SK-N-MC (cell line): ENCODE measurements around the gene SHANK1.

Experiments
- DNase-seq: peaks from one replicate; pipeline ENCODE4 v3.0.0-alpha.2; 2011; ENCODE audit warnings: low read depth, low spot score
- H3K27ac ChIP-seq: fragments of 200-600 bp; sonication (generic); 2 replicates; pipeline ENCODE4 v1.5.1; 2016; ENCODE audit warnings: mixed run types
- H3K36me3 ChIP-seq: fragments of 200-600 bp; sonication (generic); 2 replicates; pipeline ENCODE4 v1.6.1; 2017; ENCODE audit warnings: antibody characterized with exemption, low read length, mixed read lengths; ENCODE audit not compliant: insufficient read depth
- H3K4me3 ChIP-seq: fragments of 200-600 bp; sonication (generic); 2 replicates; pipeline ENCODE4 v1.5.1; 2016
- H3K9ac ChIP-seq: fragments of 200-600 bp; sonication (generic); 2 replicates; pipeline ENCODE4 v1.8.0; 2017; ENCODE audit warnings: mixed run types, mixed read lengths; ENCODE audit not compliant: insufficient read length
- H3K9me3 ChIP-seq: fragments of 200-600 bp; sonication (generic); 2 replicates; pipeline ENCODE4 v1.6.1; 2017; ENCODE audit warnings: low read depth, mild to moderate bottlenecking, antibody characterized with exemption, low read length, moderate library complexity, mixed read lengths
- EZH2 ChIP-seq: fragments of 200-600 bp; sonication (generic); IDR thresholded peaks from one replicate; pipeline ENCODE4 v1.6.1; 2017; ENCODE audit warnings: antibody characterized with exemption
- FOXP2 ChIP-seq: optimal IDR thresholded peaks from 2 replicates; pipeline ENCODE3; 2011; ENCODE audit warnings: mild to moderate bottlenecking, moderate library complexity; ENCODE audit not compliant: insufficient read depth; ENCODE audit errors: extremely low read length, control extremely low read depth
- POLR2AphosphoS5 ChIP-seq: IDR thresholded peaks from 2 replicates; pipeline ENCODE4 v1.6.1; 2012; ENCODE audit warnings: mild to moderate bottlenecking, low read depth, low read length, borderline replicate concordance

Gene SHANK1

DNA sequence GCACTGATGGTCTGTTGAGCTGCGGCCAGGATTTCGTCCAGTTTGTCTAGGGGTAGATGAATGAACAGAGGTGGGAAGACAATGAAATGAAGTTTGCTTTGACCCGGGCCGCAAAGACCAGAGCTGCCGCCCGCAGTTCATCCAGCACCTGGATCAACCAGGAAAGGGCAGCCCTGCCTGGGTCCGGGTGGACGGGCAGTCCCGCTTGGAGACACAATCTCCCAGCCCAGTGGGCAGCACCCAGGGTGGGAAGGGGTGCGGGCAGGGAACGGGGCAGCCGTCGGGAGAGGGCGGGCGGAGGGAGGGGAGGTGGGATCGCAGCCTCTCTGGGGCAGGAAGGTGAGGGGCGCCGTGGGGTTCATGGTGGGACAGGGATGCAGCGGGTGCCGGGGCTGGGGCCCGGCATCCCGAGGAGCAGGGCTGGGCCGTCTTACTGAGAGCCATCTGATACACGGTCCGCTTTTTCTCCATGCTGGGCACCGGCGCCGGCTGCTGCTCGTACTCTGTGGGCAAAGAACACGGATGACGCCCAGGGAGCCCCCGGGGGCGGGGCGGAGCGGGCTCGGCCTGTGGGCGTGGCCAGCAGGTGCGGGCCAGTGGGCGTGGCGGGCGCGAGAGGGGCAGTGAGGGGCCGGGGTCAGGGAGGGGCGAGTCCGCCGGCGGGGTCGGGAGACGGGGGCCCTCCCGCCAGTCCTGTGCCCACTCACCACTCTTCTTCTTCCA is 33.1 kb downstream of the SHANK1 start:
- H3K9ac ChIP-seq = no peak overlapping the region
- DNase-seq = no peak
- no peaks in the 10 kb centered on the region for H3K9me3 ChIP-seq
- H3K27ac ChIP-seq = no peak overlapping the region
- no peaks in the 10 kb centered on the region for H3K36me3 ChIP-seq
- TF ChIP-seq EZH2 (no peak), FOXP2 (no peak), POLR2AphosphoS5 (no peak)
- H3K4me3 ChIP-seq = no peak overlapping the region

DNA sequence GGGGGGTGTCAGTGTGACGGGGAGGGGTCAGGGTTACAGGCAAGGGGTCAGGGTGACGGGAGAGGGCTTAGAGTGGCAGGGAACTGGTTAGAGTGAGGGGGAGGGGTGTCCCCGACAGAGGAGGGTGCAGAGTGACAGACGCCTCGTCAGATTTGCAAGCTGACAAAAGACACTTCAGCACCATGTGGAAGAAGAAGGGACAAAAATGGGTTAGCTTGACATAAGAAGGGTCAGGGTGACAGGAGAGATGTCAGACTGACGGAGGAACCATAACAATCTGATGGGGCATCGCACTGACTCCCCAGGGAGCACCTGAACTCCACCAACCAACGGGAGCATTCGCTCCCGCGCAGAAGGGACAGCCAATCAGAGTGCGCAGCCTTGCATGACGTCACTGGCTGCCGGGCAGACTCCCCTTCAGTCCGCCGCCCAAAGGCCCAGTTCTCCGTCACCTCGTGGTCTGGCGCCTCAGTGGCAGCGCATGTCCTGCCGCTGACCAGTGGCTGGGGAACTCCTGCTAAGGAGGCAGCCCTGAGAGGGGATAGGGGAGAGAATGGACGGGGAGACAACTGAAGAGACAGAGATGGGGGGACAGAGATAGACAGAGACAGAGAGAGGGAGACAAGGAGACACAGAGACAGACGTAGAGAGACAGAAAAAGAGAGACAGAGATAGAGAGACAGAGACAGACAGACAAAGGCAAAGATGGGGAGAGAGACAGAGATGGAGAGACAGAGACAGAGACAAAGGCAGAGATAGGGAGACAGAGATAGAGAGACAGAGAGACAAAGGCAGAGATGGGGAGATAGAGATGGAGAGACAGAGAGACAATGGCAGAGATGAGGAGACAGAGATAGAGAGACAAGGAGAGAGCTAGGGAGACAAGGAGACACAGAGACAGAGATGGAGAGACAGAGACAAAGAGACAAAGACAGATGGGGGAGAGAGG is 40.2 kb downstream of the SHANK1 start:
- TF ChIP-seq FOXP2 (no peak), EZH2 (no peak), POLR2AphosphoS5 (no peak)
- no peak for DNase-seq
- Histone ChIP-seq H3K9me3 (no peaks in the 10 kb centered on the region), H3K4me3 (no peak overlapping the region), H3K9ac (no peak overlapping the region), H3K36me3 (no peaks in the 10 kb centered on the region), H3K27ac (no peak overlapping the region)

DNA sequence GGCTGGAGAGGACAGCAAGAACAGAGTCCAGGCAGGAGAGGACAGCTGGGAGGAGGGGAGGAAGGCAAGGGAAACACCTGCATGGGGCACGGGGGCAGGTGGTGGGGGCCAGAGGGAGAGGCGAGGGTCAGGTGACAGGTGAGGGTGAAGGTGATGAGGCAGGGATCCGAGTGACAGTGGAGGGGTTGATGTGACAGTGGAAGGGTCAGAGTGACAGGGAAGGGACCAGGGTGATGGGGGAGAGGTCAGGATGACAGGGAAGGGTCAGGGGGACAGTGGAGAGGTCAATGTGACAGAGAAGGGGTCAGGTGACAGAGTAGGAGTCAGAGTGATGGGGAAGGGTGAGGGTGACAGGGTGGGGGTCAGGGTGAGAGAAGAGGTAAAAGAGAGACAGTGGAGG is 41.3 kb downstream of the SHANK1 start:
- DNase-seq = no peak
- Histone ChIP-seq H3K27ac (no peak overlapping the region), H3K4me3 (no peak overlapping the region), H3K9ac (no peak overlapping the region), H3K36me3 (no peaks in the 10 kb centered on the region), H3K9me3 (no peaks in the 10 kb centered on the region)
- TF ChIP-seq POLR2AphosphoS5 (no peak), EZH2 (no peak), FOXP2 (no peak)

DNA sequence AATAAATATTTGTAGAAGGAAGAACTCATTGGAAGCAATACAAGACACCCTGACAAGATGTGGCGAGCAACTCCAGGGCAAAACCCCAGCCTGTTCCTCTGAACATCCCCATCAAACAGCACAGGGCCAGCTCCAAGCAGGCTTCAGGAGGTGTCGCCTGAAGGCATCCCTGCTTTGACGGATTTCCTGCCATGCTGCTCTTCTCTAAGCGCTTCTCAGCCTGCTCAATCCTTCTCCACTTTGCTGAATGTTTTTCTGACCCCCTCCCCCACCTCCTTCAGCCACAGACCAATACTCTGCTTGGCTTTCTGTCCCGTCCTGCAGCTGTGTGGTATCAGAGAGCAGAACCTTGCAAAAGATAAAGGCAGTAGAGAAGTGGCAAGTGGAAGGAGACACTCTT is 42.0 kb downstream of the SHANK1 start:
- no peaks in the 10 kb centered on the region for H3K36me3 ChIP-seq
- no peak overlapping the region for H3K4me3 ChIP-seq
- no peak for DNase-seq
- TF ChIP-seq EZH2 = no peak
- no peak for TF ChIP-seq POLR2AphosphoS5
- TF ChIP-seq FOXP2 = no peak
- H3K9ac ChIP-seq = no peak overlapping the region
- H3K27ac ChIP-seq = no peak overlapping the region
- H3K9me3 ChIP-seq = no peaks in the 10 kb centered on the region

DNA sequence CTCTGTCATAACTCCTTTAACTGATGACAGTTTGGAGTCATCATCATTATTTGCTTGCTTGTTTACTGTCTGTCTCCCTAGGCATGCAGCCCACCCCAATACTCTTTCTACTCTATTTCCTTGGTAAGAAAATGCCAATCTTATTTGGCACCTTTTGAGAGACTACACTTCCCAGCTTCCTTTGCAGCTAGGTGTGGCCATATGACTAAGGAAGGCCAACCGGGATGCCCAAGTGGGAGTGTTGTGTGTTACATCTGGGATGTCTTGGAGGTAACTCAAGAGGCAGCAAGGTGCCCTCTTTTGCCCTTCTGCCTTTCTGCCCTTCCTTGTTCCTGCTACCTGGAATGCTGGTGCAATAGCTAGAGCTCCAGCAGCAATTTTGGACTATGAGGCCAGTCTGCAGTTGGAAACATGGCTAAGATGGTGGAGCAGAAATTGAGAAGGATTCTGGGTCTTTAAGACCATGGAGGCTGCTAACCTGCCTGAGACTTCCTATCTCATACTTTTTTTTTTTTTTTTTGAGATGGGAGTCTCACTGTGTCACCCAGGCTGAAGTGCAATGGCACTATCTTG is 42.9 kb downstream of the SHANK1 start:
- no peak for TF ChIP-seq POLR2AphosphoS5
- TF ChIP-seq FOXP2 = no peak
- TF ChIP-seq EZH2 = no peak
- no peak overlapping the region for H3K9ac ChIP-seq

DNA sequence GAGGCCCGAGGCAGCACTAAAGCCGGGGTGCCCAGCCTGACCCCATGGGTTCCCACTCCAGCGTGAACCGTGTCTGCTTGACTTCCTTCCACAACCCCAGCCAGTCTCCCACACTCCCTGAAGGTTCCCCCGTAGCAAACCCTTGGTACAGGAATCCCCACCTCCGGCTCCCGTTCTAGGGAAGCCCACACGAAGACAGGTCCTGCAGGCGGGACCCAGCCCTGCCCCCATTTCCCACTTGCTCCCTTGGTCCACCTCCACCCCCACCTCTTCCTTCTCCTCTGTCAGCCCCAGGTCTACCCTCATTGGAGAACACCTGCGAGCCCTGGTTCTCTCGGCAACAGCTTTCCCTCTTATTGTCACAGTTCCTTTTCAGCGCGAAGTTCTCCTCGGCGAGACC is 46.5 kb downstream of the SHANK1 start:
- Histone ChIP-seq H3K9me3 (no peaks in the 10 kb centered on the region), H3K4me3 (no peak overlapping the region), H3K9ac (no peak overlapping the region), H3K27ac (no peak overlapping the region), H3K36me3 (no peaks in the 10 kb centered on the region)
- TF ChIP-seq FOXP2 = no peak
- no peak for TF ChIP-seq EZH2
- TF ChIP-seq POLR2AphosphoS5 = no peak
- DNase-seq = no peak

More for the DNA sequence above, 42.9 kb downstream of the SHANK1 start:
- no peak for DNase-seq
- H3K4me3 ChIP-seq = no peak overlapping the region
- no peak overlapping the region for H3K27ac ChIP-seq
- H3K9me3 ChIP-seq = no peaks in the 10 kb centered on the region
- no peaks in the 10 kb centered on the region for H3K36me3 ChIP-seq

DNA sequence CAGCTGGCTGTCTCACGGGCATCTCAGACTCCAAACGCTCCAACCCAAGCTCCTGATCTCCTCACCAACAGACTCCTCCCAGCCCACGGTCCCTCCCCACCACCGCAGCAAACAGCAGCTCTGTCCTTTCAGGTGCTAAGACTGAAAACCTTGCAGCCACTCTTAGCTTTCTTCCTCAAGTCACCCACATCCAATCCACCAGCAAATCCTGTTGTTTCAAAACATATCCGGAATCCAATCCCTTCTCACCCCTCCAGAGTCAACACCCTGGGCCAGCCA is 49.6 kb downstream of the SHANK1 start:
- no peak for DNase-seq
- TF ChIP-seq EZH2 = no peak
- TF ChIP-seq FOXP2 = no peak
- TF ChIP-seq POLR2AphosphoS5 = no peak
- no peaks in the 10 kb centered on the region for H3K9me3 ChIP-seq
- H3K36me3 ChIP-seq = no peaks in the 10 kb centered on the region
- no peak overlapping the region for H3K27ac ChIP-seq
- no peak overlapping the region for H3K4me3 ChIP-seq
- no peak overlapping the region for H3K9ac ChIP-seq

DNA sequence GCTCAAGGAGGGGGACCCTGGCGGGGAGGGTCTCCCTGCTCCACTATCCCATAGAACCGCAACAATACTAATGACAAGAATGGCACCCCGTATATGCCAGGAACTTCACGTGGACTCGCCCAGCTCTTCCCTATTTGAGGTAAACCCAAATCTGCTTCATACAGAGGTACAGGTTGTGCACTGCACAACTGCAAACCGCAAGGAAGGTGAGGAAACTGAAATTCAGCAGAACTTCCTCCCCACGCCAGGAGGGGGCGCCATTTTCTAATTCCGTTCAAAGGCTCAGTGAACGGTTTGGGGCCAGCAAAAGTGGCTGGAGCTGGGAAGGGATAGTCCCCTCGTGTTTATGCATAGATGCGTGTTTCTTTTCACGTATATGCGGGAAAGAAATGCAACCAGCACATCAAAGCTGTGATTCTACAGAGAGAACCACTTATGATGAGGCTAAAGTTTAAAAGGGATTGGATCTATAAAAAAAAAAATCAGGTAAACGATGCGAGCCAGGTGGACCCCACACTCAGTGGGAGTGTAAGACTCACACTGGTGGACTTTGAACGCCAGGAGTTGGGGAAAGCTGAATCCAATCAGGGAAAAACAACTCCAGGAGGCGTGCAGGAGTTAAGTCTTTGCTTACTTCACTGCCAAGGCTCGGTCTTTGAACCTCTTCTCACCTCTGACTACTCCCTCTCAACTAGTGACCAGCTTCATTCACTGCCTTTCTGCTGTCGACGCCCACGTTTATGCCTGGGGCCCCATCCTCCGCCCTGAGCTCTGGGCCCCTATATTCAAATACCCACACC is 50.1 kb downstream of the SHANK1 start:
- H3K9me3 ChIP-seq = no peaks in the 10 kb centered on the region
- no peaks in the 10 kb centered on the region for H3K36me3 ChIP-seq
- H3K4me3 ChIP-seq = no peak overlapping the region
- no peak overlapping the region for H3K27ac ChIP-seq
- H3K9ac ChIP-seq = no peak overlapping the region
- no peak for TF ChIP-seq FOXP2
- TF ChIP-seq EZH2 = no peak
- TF ChIP-seq POLR2AphosphoS5 = no peak
- DNase-seq = no peak
